Activated T-helper 1 cell treated with anti-CD3 and anti-CD28 coated beads, Interleukin-12 subunit alpha, Interleukin-12 subunit beta, Interleukin-2, Interleukin-4 antibody, amounts not matched to agents 30 ng/mL and 10 ng/mL and 1 ng/mL, durations not matched to agents 14 hours and 24 hours and 36 hours (primary cell): ENCODE results near the gene GPC3. TPM values are rescaled to one million over a fixed set of nuclear protein-coding genes. Genes with fewer than 3 reads are reported as not detected.
"Not testable (repeated sequence)": the region's sequence is repeated elsewhere in the genome, so short reads cannot be mapped to it uniquely, and the experiment has no call there.

Experiments
- DNase-seq: peaks from one replicate; pipeline ENCODE4 v3.0.0; 2021; ENCODE audit warnings: low spot score
- H3K27ac Mint-ChIP-seq: one replicate; pipeline ENCODE4 v1.8.0; 2021; ENCODE audit warnings: mild to moderate bottlenecking, mixed read lengths
- H3K27me3 Mint-ChIP-seq: one replicate; pipeline ENCODE4 v1.8.0; 2022; ENCODE audit warnings: mild to moderate bottlenecking, moderate library complexity, mixed read lengths; ENCODE audit not compliant: insufficient read depth
- H3K36me3 Mint-ChIP-seq: one replicate; pipeline ENCODE4 v1.8.0; 2021; ENCODE audit warnings: low read depth, mixed read lengths
- H3K4me1 Mint-ChIP-seq: one replicate; pipeline ENCODE4 v1.8.0; 2021; ENCODE audit warnings: low read depth, mixed read lengths
- H3K4me3 Mint-ChIP-seq: one replicate; pipeline ENCODE4 v1.8.0; 2021; ENCODE audit warnings: mild to moderate bottlenecking, moderate library complexity, mixed read lengths
- H3K9me3 Mint-ChIP-seq: one replicate; pipeline ENCODE4 v1.8.0; 2021; ENCODE audit warnings: mixed read lengths
- intact Hi-C: fragments of 100-400 bp; cut with micrococcal nuclease; formaldehyde crosslinking; loops from one replicate; pipeline ENCODE4 v1.15.1; 2024
- total RNA-seq: library from RNA; stranded (reverse); gene quantifications from 2 replicates; pipeline ENCODE4 v1.2.3, GENCODE V29; 2022

GPC3 gene
- total RNA-seq, 1 donor from 2014 or later, result 0.39 TPM

DNA sequence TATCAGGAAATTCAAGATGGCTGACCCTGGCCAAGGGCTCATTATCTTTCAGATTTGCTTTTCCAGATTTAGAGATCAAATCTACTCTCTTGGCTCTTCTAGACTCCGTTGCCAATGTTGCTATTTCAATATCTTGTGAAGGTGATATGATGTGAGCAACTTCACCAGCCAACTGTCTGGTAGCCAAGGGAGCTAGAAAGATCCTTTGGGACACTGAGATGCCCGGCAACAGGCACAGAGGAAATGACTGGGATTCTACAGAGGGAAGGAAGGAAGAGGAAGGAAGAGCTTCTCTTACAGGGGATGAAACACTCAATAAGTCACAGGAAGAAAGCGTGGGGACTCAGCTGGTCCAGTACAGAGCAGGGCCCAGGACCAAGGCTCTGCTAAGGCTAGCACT lies 448.3 kb downstream of the GPC3 start:
- no peaks in the 10 kb centered on the region for H3K36me3 Mint-ChIP-seq
- DNase-seq, result no peak
- H3K4me3 Mint-ChIP-seq, result no peak overlapping the region
- no peaks in the 10 kb centered on the region for H3K9me3 Mint-ChIP-seq
- H3K27me3 Mint-ChIP-seq, result no peaks in the 10 kb centered on the region
- no peak overlapping the region for H3K27ac Mint-ChIP-seq
- intact Hi-C loops, result no loop called here
- no peaks in the 10 kb centered on the region for H3K4me1 Mint-ChIP-seq

DNA sequence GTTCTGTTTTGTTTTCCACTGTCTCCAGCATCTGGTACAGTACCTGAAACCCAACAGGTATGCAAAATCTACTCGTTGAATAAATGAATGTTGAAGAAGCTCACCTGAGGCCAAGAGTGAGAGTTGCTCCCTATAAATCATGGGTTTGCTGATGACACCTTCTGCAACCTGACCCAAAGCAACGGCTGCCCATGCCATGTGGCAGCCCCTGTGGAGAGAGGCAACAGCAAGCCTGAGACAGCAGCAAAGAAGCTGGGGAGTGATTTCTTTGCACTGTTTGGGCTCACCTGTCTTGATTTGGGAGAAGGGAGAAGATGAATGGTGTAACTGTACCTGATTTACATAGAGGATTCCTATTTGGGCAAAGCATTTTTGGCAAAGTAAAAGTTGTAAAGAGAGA lies 450.3 kb downstream of the GPC3 start:
- no peak for DNase-seq
- H3K4me1 Mint-ChIP-seq, result no peaks in the 10 kb centered on the region
- H3K27me3 Mint-ChIP-seq, result no peaks in the 10 kb centered on the region
- H3K9me3 Mint-ChIP-seq, result no peaks in the 10 kb centered on the region
- intact Hi-C loops, result no loop called here
- no peak overlapping the region for H3K27ac Mint-ChIP-seq
- H3K4me3 Mint-ChIP-seq, result no peak overlapping the region
- H3K36me3 Mint-ChIP-seq, result no peaks in the 10 kb centered on the region

- intact Hi-C loops, result no loop called here
- H3K27me3 Mint-ChIP-seq, result no peaks in the 10 kb centered on the region
- H3K9me3 Mint-ChIP-seq, result no peaks in the 10 kb centered on the region
- no peaks in the 10 kb centered on the region for H3K4me1 Mint-ChIP-seq
- H3K27ac Mint-ChIP-seq, result no peak overlapping the region
- H3K36me3 Mint-ChIP-seq, result no peaks in the 10 kb centered on the region
- DNase-seq, result no peak
- no peak overlapping the region for H3K4me3 Mint-ChIP-seq
These were observed 451.2 kb downstream of the GPC3 start for GRCh38 chrX:133534172-133534571.

- no peak overlapping the region for H3K4me3 Mint-ChIP-seq
- no peak for DNase-seq
- no peaks in the 10 kb centered on the region for H3K27me3 Mint-ChIP-seq
- H3K9me3 Mint-ChIP-seq, result no peaks in the 10 kb centered on the region
- H3K4me1 Mint-ChIP-seq, result no peaks in the 10 kb centered on the region
- intact Hi-C loops, result no loop called here
- H3K27ac Mint-ChIP-seq, result no peak overlapping the region
- H3K36me3 Mint-ChIP-seq, result no peaks in the 10 kb centered on the region
These were observed 452.1 kb downstream of the GPC3 start for GRCh38 chrX:133533249-133533648.

DNA sequence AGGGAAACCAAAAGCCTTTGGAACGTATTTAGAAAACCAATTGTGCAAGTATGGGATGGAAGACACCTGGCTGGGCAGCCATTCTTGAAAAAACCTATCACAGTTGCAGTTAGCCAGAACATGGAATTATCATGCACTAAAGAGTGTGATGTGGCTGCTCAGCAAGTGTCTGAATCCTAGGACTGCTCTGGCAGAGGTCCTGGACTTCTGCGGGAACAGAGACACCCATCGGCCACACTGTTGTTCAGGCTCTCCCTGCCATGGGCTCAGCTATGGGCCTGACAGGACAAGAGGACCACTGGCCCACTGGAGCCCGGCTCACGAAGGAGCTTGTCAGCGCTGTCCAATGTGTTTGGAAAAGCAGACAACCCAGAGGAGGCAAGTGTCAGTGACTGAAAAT lies 454.4 kb downstream of the GPC3 start:
- intact Hi-C loops, result no loop called here
- no peaks in the 10 kb centered on the region for H3K36me3 Mint-ChIP-seq

DNA sequence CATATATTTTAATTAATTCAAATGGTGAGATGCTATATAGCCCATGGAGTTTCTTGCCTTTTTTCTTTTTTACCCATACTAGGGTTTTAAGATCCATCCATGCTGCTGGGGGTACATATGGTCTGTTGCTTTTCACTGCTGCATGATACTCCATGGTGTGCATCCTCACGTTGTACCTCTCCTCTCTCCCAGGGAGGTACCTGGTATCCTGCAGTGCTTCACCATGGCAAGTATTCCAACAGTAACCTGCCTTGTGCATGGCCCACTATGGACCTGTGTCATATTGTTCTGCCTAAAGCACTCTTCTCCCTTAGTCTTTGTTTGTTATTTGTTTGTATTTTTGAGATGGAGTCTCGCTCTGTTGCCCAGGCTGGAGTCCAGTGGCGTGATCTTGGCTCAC lies 455.8 kb downstream of the GPC3 start:
- Mint-ChIP-seq H3K36me3 (no peaks in the 10 kb centered on the region), H3K4me3 (no peak overlapping the region), H3K4me1 (no peaks in the 10 kb centered on the region), H3K27ac (no peak overlapping the region), H3K9me3 (no peaks in the 10 kb centered on the region), H3K27me3 (no peaks in the 10 kb centered on the region)
- DNase-seq, result no peak
- intact Hi-C loops, result no loop called here

More for the DNA sequence above, 454.4 kb downstream of the GPC3 start:
- Mint-ChIP-seq H3K9me3 (no peaks in the 10 kb centered on the region), H3K27ac (no peak overlapping the region), H3K4me3 (no peak overlapping the region), H3K27me3 (no peaks in the 10 kb centered on the region), H3K4me1 (no peaks in the 10 kb centered on the region)
- DNase-seq, result no peak

GRCh38 chrX:133527825-133528224 lies 457.6 kb downstream of the GPC3 start:
- Mint-ChIP-seq H3K27me3 (no peaks in the 10 kb centered on the region), H3K36me3 (no peaks in the 10 kb centered on the region), H3K27ac (no peak overlapping the region), H3K4me3 (no peak overlapping the region), H3K9me3 (no peaks in the 10 kb centered on the region), H3K4me1 (no peaks in the 10 kb centered on the region)
- intact Hi-C loops, result no loop called here
- no peak for DNase-seq

- Mint-ChIP-seq H3K9me3 (no peaks in the 10 kb centered on the region), H3K4me1 (no peaks in the 10 kb centered on the region), H3K27me3 (peaks cover 1% of the 10 kb centered on the region), H3K36me3 (no peaks in the 10 kb centered on the region), H3K4me3 (no peak overlapping the region), H3K27ac (no peak overlapping the region)
- intact Hi-C loops, result no loop called here
- DNase-seq, result no peak
These were observed 458.0 kb downstream of the GPC3 start for GRCh38 chrX:133527415-133527814.

DNA sequence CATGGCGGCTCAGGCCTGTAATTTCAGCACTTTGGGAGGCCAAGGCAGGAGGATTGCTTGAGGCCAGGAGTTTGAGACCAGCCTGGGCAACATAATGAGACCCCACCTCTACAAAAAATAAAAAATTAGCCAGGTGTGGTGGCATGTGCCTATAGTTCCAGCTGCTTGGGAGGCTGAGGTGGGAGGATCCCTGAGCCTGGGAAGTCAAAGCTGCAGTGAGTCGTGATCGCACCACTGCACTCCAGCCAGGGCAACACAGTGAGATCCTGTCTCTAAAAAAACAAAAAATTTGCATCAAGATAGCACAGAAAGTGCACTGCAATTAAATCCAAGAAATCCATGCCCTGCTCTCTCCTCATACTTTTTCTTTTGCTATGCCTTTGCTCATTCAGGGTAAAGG lies 458.6 kb downstream of the GPC3 start:
- H3K9me3 Mint-ChIP-seq, H3K4me1 Mint-ChIP-seq, DNase-seq, H3K4me3 Mint-ChIP-seq, intact Hi-C loops, H3K27me3 Mint-ChIP-seq, H3K36me3 Mint-ChIP-seq, H3K27ac Mint-ChIP-seq: not testable (repeated sequence)

DNA sequence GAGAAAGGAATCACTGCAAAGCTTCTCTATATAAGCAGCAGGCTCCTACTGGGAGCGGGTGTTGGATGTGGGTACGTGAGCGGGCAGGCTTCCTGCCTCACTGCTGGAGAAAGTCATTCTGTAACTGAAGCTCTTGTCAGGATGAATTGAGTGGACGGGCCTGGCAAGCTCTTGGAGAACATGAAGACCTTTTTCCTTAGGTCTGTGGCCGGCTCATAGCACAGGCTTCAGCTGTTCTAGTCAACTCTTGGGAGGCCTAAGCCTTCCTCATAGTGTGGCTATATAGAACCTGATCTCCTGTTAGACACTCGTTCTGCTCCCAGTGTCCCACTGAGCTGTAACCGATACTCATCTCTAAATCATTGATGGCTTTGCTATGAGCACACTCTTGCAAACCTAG lies 461.9 kb downstream of the GPC3 start:
- H3K4me1 Mint-ChIP-seq, result no peaks in the 10 kb centered on the region
- no peak for DNase-seq

DNA sequence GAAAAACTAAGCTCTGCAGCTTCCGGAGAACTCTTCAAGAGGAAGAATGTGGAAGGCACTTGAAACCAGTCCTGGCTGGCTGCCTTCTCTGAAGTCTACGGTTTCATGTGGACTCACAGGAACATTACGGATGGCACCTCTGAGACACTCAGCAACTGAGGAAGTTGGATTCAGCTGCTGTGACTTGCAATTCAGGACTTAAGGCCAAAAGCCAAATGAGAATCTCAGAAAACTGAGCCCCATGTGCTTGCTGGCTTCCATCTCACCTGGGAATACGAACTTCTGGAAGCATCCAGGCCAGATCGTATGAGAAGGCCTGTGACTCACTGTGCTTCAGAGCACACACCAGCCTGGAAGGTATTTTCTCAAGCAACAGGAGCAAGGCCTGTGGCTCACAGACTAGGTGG lies 462.3 kb downstream of the GPC3 start:
- Mint-ChIP-seq H3K27me3 (peaks cover 1% of the 10 kb centered on the region), H3K4me1 (no peaks in the 10 kb centered on the region)
- no peak for DNase-seq

More for the DNA sequence above, 461.9 kb downstream of the GPC3 start:
- no peak overlapping the region for H3K27ac Mint-ChIP-seq
- intact Hi-C loops, result no loop called here
- H3K27me3 Mint-ChIP-seq, result peaks cover 1% of the 10 kb centered on the region
- no peaks in the 10 kb centered on the region for H3K36me3 Mint-ChIP-seq
- no peak overlapping the region for H3K4me3 Mint-ChIP-seq
- no peaks in the 10 kb centered on the region for H3K9me3 Mint-ChIP-seq

DNA sequence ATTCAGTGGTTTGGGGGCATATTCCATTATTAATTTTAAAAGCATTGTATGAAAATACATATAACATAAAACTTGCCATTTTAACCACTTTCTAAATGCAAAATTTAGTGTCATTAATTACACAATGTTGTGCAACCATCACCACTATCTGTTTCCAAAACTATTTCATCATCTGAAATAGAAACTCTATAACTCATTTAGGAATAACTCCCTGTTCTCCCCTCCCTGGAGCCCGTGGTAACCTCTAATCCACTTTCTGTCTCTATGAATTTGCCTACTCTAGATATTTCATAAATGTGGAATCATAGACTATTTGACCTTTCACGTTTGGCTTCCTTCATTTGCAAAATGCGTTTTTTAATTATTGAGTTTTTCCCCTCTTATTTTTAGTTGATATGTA lies 468.7 kb downstream of the GPC3 start:
- DNase-seq, result no peak
- no peaks in the 10 kb centered on the region for H3K4me1 Mint-ChIP-seq

More for the DNA sequence above, 462.3 kb downstream of the GPC3 start:
- no peak overlapping the region for H3K27ac Mint-ChIP-seq
- intact Hi-C loops, result no loop called here
- no peaks in the 10 kb centered on the region for H3K9me3 Mint-ChIP-seq
- no peak overlapping the region for H3K4me3 Mint-ChIP-seq
- H3K36me3 Mint-ChIP-seq, result no peaks in the 10 kb centered on the region

DNA sequence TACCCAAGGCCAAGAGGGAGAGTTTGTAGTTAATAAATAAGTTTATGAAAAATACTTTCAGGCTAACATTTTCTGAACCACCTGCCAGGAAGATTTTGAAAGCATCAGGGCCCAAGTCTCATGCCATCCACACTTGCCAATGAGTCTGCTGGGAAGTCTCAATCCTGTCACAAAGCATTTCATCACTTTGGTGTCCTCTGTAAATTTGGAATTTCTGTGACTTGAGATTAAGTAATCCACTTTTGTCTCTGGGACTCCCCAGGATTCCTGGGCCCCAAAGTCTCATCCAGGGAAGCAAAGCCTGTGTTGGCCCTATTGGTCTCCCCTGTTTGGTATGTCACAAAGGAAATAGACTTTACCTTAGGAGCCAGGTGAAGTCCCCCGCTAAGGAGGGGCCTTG lies 470.9 kb downstream of the GPC3 start:
- H3K4me1 Mint-ChIP-seq, result no peaks in the 10 kb centered on the region
- no peak overlapping the region for H3K27ac Mint-ChIP-seq
- no peaks in the 10 kb centered on the region for H3K27me3 Mint-ChIP-seq
- intact Hi-C loops, result no loop called here
- no peaks in the 10 kb centered on the region for H3K36me3 Mint-ChIP-seq
- no peak for DNase-seq
- H3K4me3 Mint-ChIP-seq, result no peak overlapping the region
- H3K9me3 Mint-ChIP-seq, result no peaks in the 10 kb centered on the region

More for the DNA sequence above, 468.7 kb downstream of the GPC3 start:
- intact Hi-C loops, result no loop called here
- H3K4me3 Mint-ChIP-seq, result no peak overlapping the region
- no peaks in the 10 kb centered on the region for H3K36me3 Mint-ChIP-seq
- no peak overlapping the region for H3K27ac Mint-ChIP-seq
- H3K9me3 Mint-ChIP-seq, result no peaks in the 10 kb centered on the region
- no peaks in the 10 kb centered on the region for H3K27me3 Mint-ChIP-seq

DNA sequence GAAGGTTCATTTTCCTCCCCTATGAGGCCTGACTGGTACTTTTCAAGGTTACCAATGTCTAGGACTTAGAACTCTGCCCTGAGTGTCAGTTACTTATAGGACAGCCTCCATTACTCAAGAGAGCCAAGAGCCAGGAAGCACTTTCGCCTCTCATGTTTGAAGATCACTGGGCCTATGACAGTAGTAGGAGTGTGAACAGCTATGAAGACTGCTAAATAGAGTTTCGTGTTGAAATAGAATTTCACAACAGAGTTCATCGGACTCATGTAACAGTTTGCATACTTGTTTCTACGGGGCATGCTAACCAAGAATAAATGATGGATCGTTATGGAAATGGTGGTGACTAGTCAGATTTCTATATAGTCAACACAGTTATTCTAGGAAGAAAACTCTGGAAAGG lies 472.3 kb downstream of the GPC3 start:
- H3K4me1 Mint-ChIP-seq, result no peaks in the 10 kb centered on the region
- no peak for DNase-seq
- intact Hi-C loops, result no loop called here
- no peaks in the 10 kb centered on the region for H3K9me3 Mint-ChIP-seq
- no peaks in the 10 kb centered on the region for H3K27me3 Mint-ChIP-seq
- H3K36me3 Mint-ChIP-seq, result no peaks in the 10 kb centered on the region
- no peak overlapping the region for H3K4me3 Mint-ChIP-seq
- H3K27ac Mint-ChIP-seq, result no peak overlapping the region
